NOMO-1 (cell line): ENCODE results near the gene CTCF.

Experiments used
- DNase-seq, 2 experiments: peaks; one replicate each; lab custom pipeline; 2025; ENCODE audit not compliant: unreplicated experiment in 2 of 2; lab: John Stamatoyannopoulos, UW

CTCF gene

DNA sequence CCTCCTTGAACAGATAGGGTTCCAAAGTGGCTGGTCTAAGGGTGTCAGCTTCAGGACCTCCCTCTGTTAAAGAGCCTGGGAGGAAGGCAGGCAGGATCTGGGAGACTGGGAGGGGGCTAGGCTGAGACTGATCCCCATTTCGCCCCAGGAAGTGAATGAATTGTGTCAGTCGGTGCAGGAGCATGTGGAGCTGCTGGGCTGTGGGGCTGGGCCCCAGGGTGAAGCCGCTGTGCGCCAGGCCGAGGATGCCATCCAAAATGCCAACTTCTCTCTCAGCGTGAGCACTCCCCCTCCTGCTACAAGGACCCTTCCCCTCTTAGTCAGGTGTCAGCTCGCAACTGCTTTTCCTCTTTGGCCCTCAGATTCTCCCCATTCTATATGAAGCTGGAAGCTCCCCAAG lies 88.7 kb downstream of the CTCF start:
- DNase-seq, result no peak

DNA sequence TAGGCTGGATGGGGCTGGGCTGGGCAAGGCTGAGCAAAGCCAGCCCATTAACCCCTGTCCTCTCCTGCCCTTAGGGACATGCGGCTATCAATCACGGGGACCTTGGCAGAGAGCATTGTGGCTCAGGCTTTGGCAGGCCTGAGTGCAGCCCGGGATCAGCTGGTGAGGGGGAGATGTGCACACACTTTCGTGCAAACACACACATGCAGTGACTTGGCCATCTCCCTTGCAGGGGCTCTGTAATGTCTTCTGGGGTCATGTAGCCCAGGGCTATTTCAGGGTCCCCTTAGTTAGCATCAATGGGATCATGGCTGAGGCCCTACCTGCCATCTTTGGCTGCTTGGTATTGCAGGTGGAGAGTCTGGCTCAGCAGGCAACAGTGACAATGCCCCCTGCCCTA lies 89.5 kb downstream of the CTCF start:
- DNase-seq, result no peak

DNA sequence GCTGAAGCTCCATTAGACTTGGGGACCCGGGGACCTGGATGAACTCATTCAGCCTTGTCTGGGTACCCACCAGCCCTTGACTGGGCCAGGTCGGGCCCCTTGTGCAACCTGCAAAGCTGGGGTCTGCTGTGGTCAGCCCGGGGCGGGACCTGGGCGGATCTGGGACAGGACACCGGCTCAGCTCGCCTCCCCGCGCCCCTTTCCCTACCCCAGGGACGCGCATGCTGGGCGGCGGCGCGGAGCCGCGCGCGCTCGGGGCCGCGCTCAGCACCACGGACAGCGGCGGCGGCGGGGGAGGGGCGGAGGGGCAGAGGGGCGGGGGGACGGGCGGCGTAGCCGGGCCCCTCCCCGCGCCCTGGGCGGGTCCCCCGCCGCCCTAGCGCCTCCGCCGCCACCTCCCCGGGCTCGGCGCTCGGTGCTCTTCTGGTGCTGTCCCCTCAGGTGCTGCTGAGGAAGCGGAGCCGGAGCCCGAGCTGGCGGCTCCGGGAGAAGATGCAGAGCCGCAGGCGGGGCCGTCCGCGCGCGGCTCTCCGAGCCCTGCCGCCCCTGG lies 90.3 kb downstream of the CTCF start:
- no peak for DNase-seq

DNA sequence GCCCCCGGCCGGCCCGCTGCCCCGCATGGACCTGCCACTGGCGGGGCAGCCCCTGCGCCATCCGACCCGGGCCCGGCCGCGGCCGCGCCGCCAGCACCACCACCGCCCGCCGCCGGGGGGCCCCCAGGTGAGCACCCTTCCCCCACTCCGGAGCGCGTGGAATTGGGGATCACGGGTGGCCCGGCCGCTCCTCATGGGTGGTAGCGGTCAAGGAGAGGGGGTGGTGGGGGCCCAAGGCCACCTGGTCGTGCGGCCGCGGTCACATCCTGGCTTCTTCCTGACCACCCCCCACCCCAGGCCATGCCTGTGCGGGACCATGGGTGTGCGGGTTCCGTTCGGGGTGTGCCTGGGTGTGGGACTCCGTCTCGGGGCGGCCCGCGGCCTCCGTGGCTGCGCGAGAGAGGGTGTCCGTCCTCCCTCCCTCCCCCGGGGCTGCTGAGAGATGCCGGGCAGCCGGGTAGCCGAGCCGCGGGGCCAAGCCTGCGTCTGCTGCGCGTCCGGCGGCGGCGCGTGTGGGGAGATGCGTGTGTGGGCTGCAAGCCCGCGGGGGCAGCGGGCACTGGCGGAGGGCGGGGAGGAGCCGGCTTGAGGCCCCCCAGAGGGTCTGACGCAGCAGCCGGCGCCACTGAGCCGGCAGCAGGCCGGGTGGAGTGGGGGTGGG lies 90.9 kb downstream of the CTCF start:
- DNase-seq, result no peak

DNA sequence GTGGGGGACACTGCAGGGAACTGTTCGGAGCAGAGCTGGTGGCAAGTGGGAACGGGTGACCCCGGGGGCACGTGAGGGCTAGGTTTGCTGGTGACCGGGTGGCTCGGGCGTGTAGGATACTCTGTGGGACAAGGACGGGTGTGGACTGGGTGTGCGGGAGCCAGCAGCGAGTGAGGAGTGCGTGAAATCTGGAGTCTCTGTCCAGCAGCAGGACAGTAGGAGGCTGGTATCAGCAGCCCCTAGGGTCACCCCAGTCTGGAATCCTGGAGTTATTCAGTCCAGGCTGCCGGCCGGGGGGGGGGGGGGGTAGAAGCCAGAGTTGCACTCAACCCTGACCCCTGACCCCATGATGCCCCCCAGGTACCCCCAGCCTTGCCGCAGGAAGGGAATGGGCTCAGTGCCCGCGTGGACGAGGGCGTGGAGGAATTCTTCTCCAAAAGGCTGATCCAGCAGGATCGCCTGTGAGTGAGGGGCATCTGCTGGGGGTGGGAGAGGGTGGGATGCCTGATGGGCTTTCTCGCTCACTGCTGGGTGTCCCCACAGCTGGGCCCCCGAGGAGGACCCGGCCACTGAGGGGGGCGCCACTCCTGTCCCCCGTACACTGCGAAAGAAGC lies 91.6 kb downstream of the CTCF start:
- no peak for DNase-seq

DNA sequence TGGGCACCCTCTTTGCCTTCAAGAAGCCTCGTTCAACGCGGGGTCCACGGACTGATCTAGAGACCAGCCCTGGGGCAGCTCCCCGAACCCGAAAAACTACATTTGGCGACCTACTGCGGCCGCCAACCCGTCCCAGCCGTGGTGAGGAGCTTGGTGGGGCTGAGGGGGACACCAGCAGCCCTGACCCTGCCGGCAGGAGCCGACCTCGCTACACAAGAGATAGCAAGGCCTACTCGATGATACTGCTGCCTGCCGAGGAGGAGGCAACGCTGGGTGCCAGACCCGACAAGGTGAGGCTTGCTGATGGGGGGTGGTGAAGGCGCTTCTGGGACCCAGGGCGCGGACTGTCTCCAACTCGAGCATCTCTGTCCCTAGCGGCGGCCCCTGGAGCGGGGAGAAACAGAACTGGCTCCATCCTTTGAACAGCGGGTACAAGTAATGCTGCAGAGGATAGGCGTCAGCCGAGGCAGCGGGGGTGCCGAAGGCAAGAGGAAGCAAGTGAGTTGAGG lies 92.1 kb downstream of the CTCF start:
- no peak for DNase-seq

DNA sequence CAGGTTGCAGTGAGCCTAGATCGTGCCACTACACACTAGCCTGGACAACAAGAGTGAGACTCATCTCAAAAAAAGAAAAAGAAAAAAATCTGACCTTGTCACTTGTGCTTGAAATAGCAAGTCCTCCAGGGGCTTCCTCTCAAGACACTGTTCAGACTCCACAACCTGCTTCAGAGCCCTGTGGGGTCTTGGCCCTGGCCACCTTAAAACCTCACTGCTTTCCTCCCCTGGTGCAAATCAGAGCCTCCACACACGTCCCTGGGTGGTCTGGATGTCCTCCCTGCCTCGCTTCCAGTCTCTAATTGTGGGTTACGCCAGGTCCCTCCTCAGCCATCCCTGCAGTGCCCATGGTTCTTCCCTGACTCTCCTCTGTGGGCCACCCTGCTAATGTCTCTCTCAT lies 93.0 kb downstream of the CTCF start:
- no peak for DNase-seq

DNA sequence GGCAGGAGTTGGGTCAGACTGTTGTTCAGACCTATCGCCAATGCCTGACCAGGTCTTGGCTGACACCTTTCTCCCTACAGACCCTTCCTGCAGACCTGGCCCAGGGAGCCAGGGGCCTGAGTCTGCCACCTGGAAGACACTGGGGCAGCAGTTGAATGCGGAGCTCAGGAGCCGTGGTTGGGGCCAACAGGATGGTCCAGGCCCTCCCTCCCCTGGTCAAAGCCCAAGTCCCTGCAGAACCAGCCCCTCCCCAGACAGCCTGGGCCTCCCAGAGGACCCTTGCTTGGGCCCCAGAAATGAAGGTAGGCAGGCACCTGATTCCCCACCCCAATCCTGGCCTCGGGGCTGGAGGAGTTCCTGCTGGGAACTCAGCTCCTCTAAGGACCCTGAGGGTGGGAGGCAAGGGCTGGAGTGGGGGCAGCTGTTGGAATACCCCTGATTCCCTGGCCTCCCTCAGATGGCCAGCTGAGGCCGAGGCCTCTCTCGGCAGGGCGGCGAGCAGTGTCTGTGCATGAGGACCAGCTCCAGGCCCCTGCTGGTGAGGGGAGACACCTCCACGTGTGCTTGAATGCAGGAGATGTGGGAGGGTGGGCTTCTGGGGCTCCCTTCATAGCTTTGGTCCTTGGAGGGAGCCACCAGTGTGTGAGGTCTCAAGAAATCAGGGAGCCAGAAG lies 94.2 kb downstream of the CTCF start:
- no peak for DNase-seq

DNA sequence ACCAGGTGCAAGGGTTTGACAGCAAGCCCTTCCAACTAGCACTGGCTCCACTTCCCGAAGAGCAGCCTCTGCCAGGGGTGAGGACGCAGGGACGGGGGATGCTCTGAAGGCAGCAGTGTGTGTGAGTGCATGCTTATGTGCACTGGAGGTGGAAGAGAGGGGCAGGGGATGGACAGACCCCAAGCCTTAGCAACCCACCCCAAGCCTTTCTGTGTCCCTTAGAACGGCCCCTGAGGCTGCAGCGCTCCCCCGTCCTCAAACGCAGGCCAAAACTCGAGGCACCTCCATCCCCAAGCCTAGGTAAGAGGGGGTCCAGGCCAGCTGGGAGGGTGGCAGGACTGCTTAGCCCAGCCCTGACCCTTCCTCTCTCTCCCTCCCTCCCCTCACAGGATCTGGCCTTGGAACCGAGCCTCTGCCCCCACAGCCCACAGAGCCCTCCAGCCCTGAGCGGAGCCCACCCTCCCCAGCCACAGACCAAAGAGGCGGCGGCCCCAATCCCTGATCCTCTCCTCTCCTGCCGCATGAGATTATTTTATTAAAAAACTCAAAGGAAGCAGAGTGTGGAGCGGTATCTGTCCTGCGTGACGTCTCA lies 94.8 kb downstream of the CTCF start:
- DNase-seq, result no peak

DNA sequence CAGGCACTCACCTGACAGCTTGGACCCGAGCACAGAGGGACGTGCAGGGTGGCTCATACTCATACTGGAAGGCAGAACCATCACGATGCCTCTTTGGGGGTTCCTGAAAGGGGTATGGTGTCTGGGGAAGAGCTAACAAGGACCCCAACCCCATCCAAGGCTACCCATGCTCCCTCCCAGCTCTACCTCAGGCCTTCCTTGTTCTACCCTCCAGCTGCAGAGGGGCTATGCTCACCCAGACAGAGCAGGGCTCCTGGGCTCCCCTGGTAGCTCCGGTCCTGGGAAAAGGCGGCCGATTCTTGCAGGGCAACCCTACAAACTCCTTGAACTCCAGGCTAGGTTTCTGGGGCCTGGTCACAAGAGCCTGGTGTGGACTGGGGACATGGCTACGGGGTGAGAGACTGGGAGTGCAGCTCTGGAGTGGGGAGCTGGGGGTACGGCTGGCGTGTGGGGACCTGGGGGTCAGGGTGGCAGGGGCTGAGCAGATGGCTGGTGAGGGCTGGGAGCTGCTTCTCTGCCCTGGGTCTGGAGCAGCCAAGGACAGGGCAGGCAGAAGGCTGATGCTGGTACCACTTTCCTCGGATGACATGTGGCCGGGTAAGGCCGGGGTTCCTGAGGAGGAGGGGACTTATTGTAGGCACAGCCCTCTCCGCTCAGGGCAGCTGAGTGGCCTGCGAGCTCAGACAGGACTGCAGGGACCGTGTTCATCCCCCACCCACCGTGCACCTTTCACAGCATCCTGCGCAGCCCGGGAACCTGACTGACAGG lies 95.6 kb downstream of the CTCF start:
- DNase-seq, result no peak

DNA sequence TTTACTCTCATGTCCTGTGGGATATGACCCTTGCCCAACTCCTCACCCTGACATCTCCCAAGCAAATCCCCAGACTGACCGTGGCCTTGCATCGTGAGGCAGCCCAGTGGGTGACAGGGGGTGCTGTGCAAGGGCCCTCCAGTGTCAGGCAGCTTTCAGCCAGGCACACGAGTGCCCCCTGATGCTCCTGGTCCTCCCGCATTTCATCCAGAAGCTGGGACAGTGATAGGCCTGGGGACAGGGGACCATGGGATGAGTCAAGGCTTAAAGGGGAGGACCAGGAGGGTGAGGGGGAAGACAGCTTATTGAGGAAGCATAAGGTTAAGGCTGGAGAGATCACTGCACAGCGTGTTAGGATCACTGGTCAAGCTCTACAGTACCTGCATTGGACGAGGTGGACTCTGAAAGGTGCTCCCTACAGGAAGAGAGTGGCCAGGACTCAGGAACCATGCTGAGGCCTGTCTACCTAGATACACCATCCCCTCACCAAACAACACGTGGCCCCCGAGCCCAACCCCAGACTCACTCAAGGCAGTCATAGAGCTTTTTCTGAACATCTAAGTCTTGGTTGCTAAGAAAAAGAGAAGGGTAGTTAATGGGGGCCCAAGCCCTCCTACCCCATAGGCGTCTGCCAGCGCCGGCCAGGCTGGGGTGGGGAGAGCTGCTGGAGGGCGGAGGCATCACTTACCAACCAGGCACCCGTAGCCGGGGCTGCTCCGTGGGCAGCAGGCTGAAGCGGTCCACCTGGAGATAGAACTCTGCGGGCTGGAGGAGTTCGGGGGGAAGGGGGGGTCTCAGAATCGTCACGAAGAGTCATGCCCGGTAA lies 96.7 kb downstream of the CTCF start:
- no peak for DNase-seq

DNA sequence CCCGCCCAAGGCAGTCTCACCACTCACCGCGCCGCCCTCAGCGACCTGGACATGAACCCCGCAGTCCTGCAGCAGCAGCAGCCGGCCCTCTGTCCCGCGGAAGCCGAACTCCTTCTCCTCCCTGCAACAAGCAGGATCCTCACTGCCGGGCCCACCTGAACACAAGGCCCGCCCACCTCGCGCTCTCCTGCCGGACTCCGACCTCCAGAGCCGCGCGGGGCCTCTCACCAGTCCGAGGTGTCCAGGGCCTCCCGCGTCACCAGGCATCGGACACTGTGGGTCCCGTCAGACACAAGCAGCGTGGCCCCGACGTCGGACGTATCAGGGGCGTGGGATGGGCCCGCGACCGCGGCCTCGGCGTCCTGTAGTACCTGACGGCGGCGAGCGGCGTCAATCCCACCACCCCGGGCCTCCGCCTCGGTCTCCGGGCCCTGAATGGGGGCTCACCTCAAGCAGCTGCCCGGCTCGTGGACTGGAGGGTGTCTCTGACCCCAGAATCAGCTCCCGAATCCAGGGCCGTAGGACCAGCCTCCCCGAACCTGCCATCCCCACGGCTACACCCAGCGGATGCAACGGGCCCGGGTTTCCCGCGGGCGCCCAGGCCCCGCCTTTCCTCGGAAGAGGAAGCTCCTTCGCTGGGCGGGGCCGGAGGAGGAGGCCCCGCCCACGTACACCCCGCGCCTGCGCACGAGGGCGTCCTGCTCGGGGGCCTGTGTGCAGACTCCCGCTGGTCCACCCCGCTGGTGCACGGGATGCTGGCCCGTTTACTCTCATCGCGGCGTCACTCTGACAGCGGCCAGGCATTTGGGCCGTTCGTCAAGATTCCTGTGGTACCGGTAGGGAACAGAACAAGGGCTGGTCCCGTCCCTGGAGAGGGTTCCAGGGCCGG lies 97.6 kb downstream of the CTCF start, which contains the start of gene ACD:
ACD (minus strand) TSS at position 586 of the 889 bp plus-strand sequence; CDS start at position 546, 40 bp downstream.
- DNase-seq, result peak; percentile 73 to 87

DNA sequence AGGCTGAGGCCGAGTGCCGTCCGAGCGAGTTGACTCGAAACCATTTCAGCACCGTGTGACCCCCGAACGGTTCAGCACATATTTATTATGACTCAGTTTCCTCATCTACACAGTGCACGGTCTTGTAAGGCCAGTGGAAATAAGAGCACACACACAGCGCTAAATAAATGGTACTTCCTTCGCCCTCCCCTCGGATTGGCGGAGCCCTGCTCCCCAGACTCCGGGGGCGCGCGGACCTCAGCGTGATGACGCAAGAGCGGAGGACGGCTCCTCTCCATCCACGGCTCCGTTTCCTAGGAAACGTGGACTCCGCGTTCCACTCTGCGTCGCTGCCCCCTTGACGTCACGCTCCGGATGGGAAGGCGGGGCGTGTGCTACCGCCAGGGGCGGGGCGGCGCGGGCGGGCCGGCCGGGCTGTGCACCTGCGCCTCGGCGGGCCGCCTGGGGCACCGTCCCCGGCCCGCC lies 98.3 kb downstream of the CTCF start, which contains the start of gene PARD6A:
PARD6A (plus strand) TSS at position 397 of the 465 bp plus-strand sequence. CDS start 79 bp downstream, outside the sequence.
- DNase-seq, result peak; percentile 94

DNA sequence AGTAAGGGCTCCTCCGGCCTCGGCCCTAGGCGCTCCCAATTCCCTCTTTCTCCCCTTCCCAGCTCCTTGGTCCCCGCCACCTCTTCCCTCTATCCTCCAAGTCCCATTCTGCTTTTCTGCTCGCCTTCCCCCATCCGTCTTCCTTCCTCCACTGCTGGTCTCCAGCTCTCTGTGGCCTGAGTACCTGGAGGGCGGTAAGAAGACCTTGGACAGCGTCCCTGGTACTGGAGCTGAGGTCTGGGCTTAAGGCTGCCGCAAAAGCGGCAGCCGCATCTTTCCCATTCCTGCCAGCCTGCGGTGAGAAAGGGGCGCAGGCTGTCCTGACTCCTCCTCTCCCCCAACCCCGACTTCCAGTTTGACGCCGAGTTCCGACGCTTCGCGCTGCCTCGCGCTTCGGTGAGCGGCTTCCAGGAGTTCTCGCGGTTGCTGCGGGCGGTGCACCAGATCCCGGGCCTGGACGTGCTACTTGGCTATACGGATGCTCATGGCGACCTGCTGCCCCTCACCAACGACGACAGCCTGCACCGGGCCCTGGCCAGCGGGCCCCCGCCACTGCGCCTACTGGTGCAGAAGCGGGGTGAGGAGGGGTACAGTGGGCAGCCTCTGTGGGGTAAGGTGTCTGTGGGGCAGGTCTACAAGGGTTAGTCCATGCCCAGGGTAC lies 98.9 kb downstream of the CTCF start:
- DNase-seq, result peak in 1 of 2 experiments; percentile 20

DNA sequence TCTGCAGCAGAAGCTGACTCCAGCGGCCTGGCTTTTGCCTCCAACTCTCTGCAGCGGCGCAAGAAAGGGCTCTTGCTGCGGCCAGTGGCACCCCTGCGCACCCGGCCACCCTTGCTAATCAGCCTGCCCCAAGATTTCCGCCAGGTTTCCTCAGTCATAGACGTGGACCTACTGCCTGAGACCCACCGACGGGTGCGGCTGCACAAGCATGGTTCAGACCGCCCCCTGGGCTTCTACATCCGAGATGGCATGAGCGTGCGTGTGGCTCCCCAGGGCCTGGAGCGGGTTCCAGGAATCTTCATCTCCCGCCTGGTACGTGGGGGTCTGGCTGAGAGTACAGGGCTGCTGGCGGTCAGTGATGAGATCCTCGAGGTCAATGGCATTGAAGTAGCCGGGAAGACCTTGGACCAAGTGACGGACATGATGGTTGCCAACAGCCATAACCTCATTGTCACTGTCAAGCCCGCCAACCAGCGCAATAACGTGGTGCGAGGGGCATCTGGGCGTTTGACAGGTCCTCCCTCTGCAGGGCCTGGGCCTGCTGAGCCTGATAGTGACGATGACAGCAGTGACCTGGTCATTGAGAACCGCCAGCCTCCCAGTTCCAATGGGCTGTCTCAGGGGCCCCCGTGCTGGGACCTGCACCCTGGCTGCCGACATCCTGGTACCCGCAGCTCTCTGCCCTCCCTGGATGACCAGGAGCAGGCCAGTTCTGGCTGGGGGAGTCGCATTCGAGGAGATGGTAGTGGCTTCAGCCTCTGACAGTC lies 99.7 kb downstream of the CTCF start:
- DNase-seq, result no peak

DNA sequence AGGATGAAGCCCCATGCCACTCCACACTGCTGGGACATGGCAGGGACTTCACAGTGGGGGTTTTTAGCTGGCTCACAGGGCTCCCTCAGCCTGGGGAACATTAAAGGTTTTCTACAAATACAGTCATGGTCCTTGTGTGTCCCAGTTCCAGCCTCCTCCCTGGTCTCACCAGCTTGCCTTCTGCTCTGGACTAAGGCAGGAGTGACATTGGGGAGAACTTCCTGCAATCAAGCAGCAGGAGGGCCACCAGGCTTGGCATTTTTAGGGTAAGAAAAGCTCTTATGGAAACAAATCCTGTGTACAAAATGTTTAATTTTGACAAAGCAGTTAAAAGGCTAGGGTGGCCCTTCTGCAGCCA lies 100.3 kb downstream of the CTCF start:
- DNase-seq, result no peak
